Fibroblast of lung (primary cell): ENCODE data around the gene OTUB2. TPM values are rescaled to one million over a fixed set of nuclear protein-coding genes. Genes with fewer than 3 reads are reported as not detected.
A peak's percentile ranks its signal among the peaks of the same experiment; 100 is the strongest.

Experiments used
- DNase-seq, 2 donors: peaks; one replicate each; pipeline versions ENCODE4 v3.0.0 to v3.0.0-alpha.2; 2010; ENCODE audit warnings: low read depth in 2 of 2
- H2AFZ ChIP-seq: 2 replicates; pipeline ENCODE4 v1.5.1; 2012; ENCODE audit warnings: low read length, control low read depth, inconsistent platforms
- H3K27ac ChIP-seq: 2 replicates; pipeline ENCODE4 v1.5.1; 2011; ENCODE audit warnings: low read length, control low read depth; ENCODE audit not compliant: insufficient read depth
- H3K27me3 ChIP-seq: 2 replicates; pipeline ENCODE4 v1.5.1; 2011; ENCODE audit warnings: mild to moderate bottlenecking, low read length; ENCODE audit not compliant: control insufficient read depth, insufficient read depth
- H3K36me3 ChIP-seq: 2 replicates; pipeline ENCODE4 v1.5.1; 2011; ENCODE audit warnings: low read length; ENCODE audit not compliant: control insufficient read depth, insufficient read depth
- H3K4me1 ChIP-seq: 2 replicates; pipeline ENCODE4 v1.5.1; 2011; ENCODE audit warnings: low read length; ENCODE audit not compliant: control insufficient read depth, insufficient read depth; ENCODE audit errors: extremely low read depth
- H3K4me2 ChIP-seq: 2 replicates; pipeline ENCODE4 v1.5.1; 2011; ENCODE audit warnings: low read length, control low read depth; ENCODE audit not compliant: insufficient read depth; ENCODE audit errors: extremely low read depth
- H3K4me3 ChIP-seq, 4 experiments: fragments of 200-600 bp in 1 of 4; sonication (generic) in 1 of 4; replicated peaks in 1 of 4; 2 replicates each; pipeline ENCODE4 v1.5.1; 2011 to 2016; ENCODE audit warnings: low read length in 4 of 4, low read depth in 3 of 4, mild to moderate bottlenecking in 3 of 4, control low read depth in 2 of 4, inconsistent platforms in 1 of 4, mixed read lengths in 1 of 4; ENCODE audit not compliant: insufficient read depth in 1 of 4; ENCODE audit errors: control extremely low read depth in 1 of 4
- H3K79me2 ChIP-seq: 2 replicates; pipeline ENCODE4 v1.5.1; 2012; ENCODE audit warnings: mild to moderate bottlenecking, low read length, inconsistent platforms; ENCODE audit not compliant: control insufficient read depth, insufficient read depth
- H3K9ac ChIP-seq: 2 replicates; pipeline ENCODE4 v1.5.1; 2011; ENCODE audit warnings: mild to moderate bottlenecking, low read length, control low read depth; ENCODE audit not compliant: insufficient read depth
- H3K9me3 ChIP-seq: 2 replicates; pipeline ENCODE4 v1.5.1; 2012; ENCODE audit warnings: low read depth, low read length; ENCODE audit not compliant: control insufficient read depth, insufficient read depth
- H4K20me1 ChIP-seq: 2 replicates; pipeline ENCODE4 v1.5.1; 2011; ENCODE audit warnings: low read length; ENCODE audit not compliant: control insufficient read depth, insufficient read depth; ENCODE audit errors: extremely low read depth
- EZH2 ChIP-seq: IDR thresholded peaks from 2 replicates; pipeline ENCODE4 v1.5.1; 2012; ENCODE audit warnings: low read length, control low read depth, mild to moderate bottlenecking; ENCODE audit errors: missing control alignments
- polyA plus RNA-seq, 2 donors: library from polyadenylated mRNA; depleted of rRNA in 1 of 2; stranded (reverse) in 1 of 2; unstranded in 1 of 2; fragments of >200 nt; gene quantifications; 2 replicates each; pipeline ENCODE4 v1.2.1, GENCODE V29; 2011 to 2012; ENCODE audit warnings: missing spikeins in 1 of 2
- total RNA-seq: library from RNA; depleted of rRNA; stranded (reverse); fragments of >200 nt; gene quantifications from 2 replicates; pipeline ENCODE4 v1.2.1, GENCODE V29; 2014
- TF ChIP-seq, protein P1 (sequence below), 2 donors: IDR thresholded peaks in 1 of 2; conservative IDR thresholded peaks in 1 of 2; 1 replicate in 1 of 2; 2 replicates in 1 of 2; pipeline ENCODE4 v1.5.1; 2011 to 2012; ENCODE audit warnings: low read length in 2 of 2, control low read depth in 1 of 2, inconsistent platforms in 1 of 2, low read depth in 1 of 2, mild to moderate bottlenecking in 1 of 2

OTUB2 gene
- total and polyA plus RNA-seq, 2 donors (not counting 1 experiment from before 2014, with no cell fraction given), result 1.3 to 2.3 TPM

- Histone ChIP-seq H4K20me1 (no peaks in the 10 kb centered on the region), H3K79me2 (peaks cover 86% of the 10 kb centered on the region), H3K27ac (no peak overlapping the region), H2AFZ (no peak overlapping the region), H3K36me3 (peaks cover 8% of the 10 kb centered on the region), H3K4me2 (no peak overlapping the region), H3K27me3 (no peaks in the 10 kb centered on the region), H3K4me3 (no peak overlapping the region), H3K9me3 (no peaks in the 10 kb centered on the region), H3K4me1 (peaks cover 10% of the 10 kb centered on the region), H3K9ac (no peak overlapping the region)
- no peak for DNase-seq
- TF ChIP-seq, protein P1, sequence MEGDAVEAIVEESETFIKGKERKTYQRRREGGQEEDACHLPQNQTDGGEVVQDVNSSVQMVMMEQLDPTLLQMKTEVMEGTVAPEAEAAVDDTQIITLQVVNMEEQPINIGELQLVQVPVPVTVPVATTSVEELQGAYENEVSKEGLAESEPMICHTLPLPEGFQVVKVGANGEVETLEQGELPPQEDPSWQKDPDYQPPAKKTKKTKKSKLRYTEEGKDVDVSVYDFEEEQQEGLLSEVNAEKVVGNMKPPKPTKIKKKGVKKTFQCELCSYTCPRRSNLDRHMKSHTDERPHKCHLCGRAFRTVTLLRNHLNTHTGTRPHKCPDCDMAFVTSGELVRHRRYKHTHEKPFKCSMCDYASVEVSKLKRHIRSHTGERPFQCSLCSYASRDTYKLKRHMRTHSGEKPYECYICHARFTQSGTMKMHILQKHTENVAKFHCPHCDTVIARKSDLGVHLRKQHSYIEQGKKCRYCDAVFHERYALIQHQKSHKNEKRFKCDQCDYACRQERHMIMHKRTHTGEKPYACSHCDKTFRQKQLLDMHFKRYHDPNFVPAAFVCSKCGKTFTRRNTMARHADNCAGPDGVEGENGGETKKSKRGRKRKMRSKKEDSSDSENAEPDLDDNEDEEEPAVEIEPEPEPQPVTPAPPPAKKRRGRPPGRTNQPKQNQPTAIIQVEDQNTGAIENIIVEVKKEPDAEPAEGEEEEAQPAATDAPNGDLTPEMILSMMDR (conservative IDR thresholded peaks at IDR 0.05 in 1 of 2, IDR thresholded peaks at IDR 0.05 in 1 of 2; ENCODE audit: low read depth in 1 of 2, low read length in 2 of 2), result no peak
- TF ChIP-seq EZH2, result no peak
Observed at GRCh38 chr14:94074534-94074933, 48.4 kb downstream of the OTUB2 start.

- no peak for DNase-seq
- Histone ChIP-seq H3K27ac (no peak overlapping the region), H3K9me3 (no peaks in the 10 kb centered on the region), H2AFZ (no peak overlapping the region), H3K9ac (no peak overlapping the region), H3K4me2 (no peak overlapping the region), H3K4me3 (no peak overlapping the region), H3K36me3 (peaks cover 9% of the 10 kb centered on the region), H3K27me3 (no peaks in the 10 kb centered on the region), H4K20me1 (no peaks in the 10 kb centered on the region), H3K79me2 (peaks cover 86% of the 10 kb centered on the region), H3K4me1 (peaks cover 11% of the 10 kb centered on the region)
- TF ChIP-seq, protein P1 (conservative IDR thresholded peaks at IDR 0.05 in 1 of 2, IDR thresholded peaks at IDR 0.05 in 1 of 2; ENCODE audit: low read depth in 1 of 2, low read length in 2 of 2), result no peak
- no peak for TF ChIP-seq EZH2
Observed at GRCh38 chr14:94075008-94075407, 48.9 kb downstream of the OTUB2 start.

- Histone ChIP-seq H3K9ac (no peak overlapping the region), H3K27me3 (no peaks in the 10 kb centered on the region), H3K27ac (no peak overlapping the region), H3K4me3 (peak overlapping the region in 2 of 4 experiments; percentile 40 to 98), H3K9me3 (no peaks in the 10 kb centered on the region), H3K4me2 (peak overlapping the region; percentile 39), H2AFZ (no peak overlapping the region), H4K20me1 (no peaks in the 10 kb centered on the region), H3K4me1 (peaks cover 11% of the 10 kb centered on the region), H3K36me3 (peaks cover 9% of the 10 kb centered on the region), H3K79me2 (peaks cover 85% of the 10 kb centered on the region)
- no peak for TF ChIP-seq EZH2
- TF ChIP-seq, protein P1 (conservative IDR thresholded peaks at IDR 0.05 in 1 of 2, IDR thresholded peaks at IDR 0.05 in 1 of 2; ENCODE audit: low read depth in 1 of 2, low read length in 2 of 2), result no peak
- DNase-seq, result no peak
Observed at GRCh38 chr14:94077111-94077821, 51.1 kb downstream of the OTUB2 start.
